HFFc6 (cell line): Measurements from ENCODE around the gene IMPG1. TPM values are rescaled to one million over a fixed set of nuclear protein-coding genes. Genes with fewer than 3 reads are reported as not detected.

Source experiments
- DNase-seq: peaks from one replicate; pipeline ENCODE4 v3.0.0-alpha.2; 2018
- H3K27ac Mint-ChIP-seq: 2 replicates; pipeline ENCODE4 v1.8.0; 2020; ENCODE audit warnings: mild to moderate bottlenecking, mixed read lengths
- H3K27me3 Mint-ChIP-seq: 2 replicates; pipeline ENCODE4 v1.8.0; 2021; ENCODE audit warnings: mild to moderate bottlenecking, moderate library complexity, mixed read lengths; ENCODE audit not compliant: insufficient read depth
- H3K36me3 Mint-ChIP-seq: 2 replicates; pipeline ENCODE4 v1.8.0; 2021; ENCODE audit warnings: low read depth, mixed read lengths
- H3K4me1 Mint-ChIP-seq: 2 replicates; pipeline ENCODE4 v1.8.0; 2020; ENCODE audit warnings: low read depth, mixed read lengths
- H3K4me3 Mint-ChIP-seq: 2 replicates; pipeline ENCODE4 v1.8.0; 2020; ENCODE audit warnings: mild to moderate bottlenecking, moderate library complexity, mixed read lengths
- H3K9me3 Mint-ChIP-seq: 2 replicates; pipeline ENCODE4 v1.8.0; 2020; ENCODE audit warnings: mild to moderate bottlenecking, mixed read lengths
- CTCF ChIP-seq: fragments of 200-600 bp; sonication (generic); IDR thresholded peaks from 2 replicates; pipeline ENCODE4 v1.5.0; 2021; ENCODE audit warnings: antibody characterized with exemption, mild to moderate bottlenecking
- total RNA-seq, 6 experiments: library from RNA; stranded (reverse); fragmentation: NEBNext Ultra II Directional; extraction: Animal tissue kit (Norgen Biotek cat#: 25700); gene quantifications; 2 replicates in 1 of 6; 3 replicates in 5 of 6; pipeline ENCODE4 v1.2.3, GENCODE V29; 2021

IMPG1 gene
- total RNA-seq, 6 experiments from 2014 or later, result not detected

- H3K27ac Mint-ChIP-seq, result no peak overlapping the region
- peaks cover 5% of the 10 kb centered on the region; the same call in 1 of the 2 replicates for H3K27me3 Mint-ChIP-seq
- H3K36me3 Mint-ChIP-seq, result no peaks in the 10 kb centered on the region
- no peak for DNase-seq
- H3K4me1 Mint-ChIP-seq, result peaks cover 19% of the 10 kb centered on the region
- peak; percentile 63 for TF ChIP-seq CTCF
- no peaks in the 10 kb centered on the region for H3K9me3 Mint-ChIP-seq
- no peak overlapping the region for H3K4me3 Mint-ChIP-seq
These were observed 140.4 kb downstream of the IMPG1 start for GRCh38 chr6:75932067-75932466.

GRCh38 chr6:75931011-75931680 lies 141.3 kb downstream of the IMPG1 start:
- no peak overlapping the region for H3K27ac Mint-ChIP-seq
- TF ChIP-seq CTCF, result no peak
- H3K9me3 Mint-ChIP-seq, result no peaks in the 10 kb centered on the region
- peaks cover 3% of the 10 kb centered on the region; the same call in 1 of the 2 replicates for H3K27me3 Mint-ChIP-seq
- peaks cover 19% of the 10 kb centered on the region for H3K4me1 Mint-ChIP-seq
- no peak overlapping the region for H3K4me3 Mint-ChIP-seq
- H3K36me3 Mint-ChIP-seq, result no peaks in the 10 kb centered on the region
- peak; percentile 1 for DNase-seq

- Mint-ChIP-seq H3K27ac (no peak overlapping the region), H3K4me3 (no peak overlapping the region), H3K36me3 (no peaks in the 10 kb centered on the region), H3K27me3 (peaks cover 1% of the 10 kb centered on the region; the same call in 1 of the 2 replicates), H3K9me3 (no peaks in the 10 kb centered on the region), H3K4me1 (peaks cover 18% of the 10 kb centered on the region)
- TF ChIP-seq CTCF, result no peak
- no peak for DNase-seq
These were observed 145.9 kb downstream of the IMPG1 start for GRCh38 chr6:75926293-75927168.

- DNase-seq, result peak; percentile 9
- Mint-ChIP-seq H3K27ac (no peak overlapping the region), H3K36me3 (no peaks in the 10 kb centered on the region; the same call in 1 of the 2 replicates), H3K4me1 (peaks cover 10% of the 10 kb centered on the region), H3K4me3 (no peak overlapping the region), H3K27me3 (no peaks in the 10 kb centered on the region), H3K9me3 (no peaks in the 10 kb centered on the region)
- no peak for TF ChIP-seq CTCF
These were observed 150.2 kb downstream of the IMPG1 start for GRCh38 chr6:75922226-75922625.

GRCh38 chr6:75913040-75913439 lies 159.4 kb downstream of the IMPG1 start:
- H3K4me3 Mint-ChIP-seq, result no peak overlapping the region
- H3K27ac Mint-ChIP-seq, result no peak overlapping the region
- TF ChIP-seq CTCF, result no peak

More at GRCh38 chr6:75913040-75913439, 159.4 kb downstream of the IMPG1 start:
- no peaks in the 10 kb centered on the region for H3K4me1 Mint-ChIP-seq
- H3K36me3 Mint-ChIP-seq, result no peaks in the 10 kb centered on the region; the same call in none of the 2 replicates
- no peaks in the 10 kb centered on the region for H3K27me3 Mint-ChIP-seq
- H3K9me3 Mint-ChIP-seq, result no peaks in the 10 kb centered on the region
- DNase-seq, result no peak
